ENCODE results near the gene MEAF6. TPM values are rescaled to one million over a fixed set of nuclear protein-coding genes. Genes with fewer than 3 reads are reported as not detected.

Gene MEAF6
- total RNA-seq, 2 donors from 2014 or later = 43.9 to 68.8 TPM

DNA sequence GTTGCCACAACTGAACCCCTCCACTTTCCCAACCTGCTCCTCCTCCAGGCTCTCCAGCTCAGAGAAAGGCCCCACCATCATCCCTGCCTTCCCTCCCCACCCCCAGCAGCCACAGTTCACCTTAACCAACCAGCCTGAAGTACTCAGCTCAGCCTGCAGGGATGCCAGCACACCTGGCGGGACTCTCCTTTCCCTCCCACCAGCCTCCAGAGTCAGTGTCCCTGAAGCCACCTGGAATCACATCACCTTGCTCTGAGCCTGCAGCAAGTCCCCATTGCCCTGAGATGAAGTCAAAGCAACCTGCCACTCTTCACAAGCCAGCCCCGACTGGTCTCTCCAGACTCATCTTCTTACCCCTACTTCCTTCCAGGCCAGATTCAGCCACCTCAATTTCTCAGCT is 66.4 kb downstream of the MEAF6 start:
- DNase-seq (ENCODE audit: low spot score) (no peak), ATAC-seq (ENCODE audit: insufficient number of reproducible peaks, low FRiP score, low read depth) (no peak)
- Histone ChIP-seq H3K4me3 (no peak overlapping the region), H3K36me3 (no peaks in the 10 kb centered on the region), H3K4me1 (ENCODE audit: control insufficient read depth in 1 of 2, low read depth in 2 of 2) (no peaks in the 10 kb centered on the region), H3K27me3 (replicated peaks; ENCODE audit: insufficient read depth) (no peaks in the 10 kb centered on the region), H3K9me3 (no peaks in the 10 kb centered on the region), H3K27ac (no peak overlapping the region)
- TF ChIP-seq, protein P1, sequence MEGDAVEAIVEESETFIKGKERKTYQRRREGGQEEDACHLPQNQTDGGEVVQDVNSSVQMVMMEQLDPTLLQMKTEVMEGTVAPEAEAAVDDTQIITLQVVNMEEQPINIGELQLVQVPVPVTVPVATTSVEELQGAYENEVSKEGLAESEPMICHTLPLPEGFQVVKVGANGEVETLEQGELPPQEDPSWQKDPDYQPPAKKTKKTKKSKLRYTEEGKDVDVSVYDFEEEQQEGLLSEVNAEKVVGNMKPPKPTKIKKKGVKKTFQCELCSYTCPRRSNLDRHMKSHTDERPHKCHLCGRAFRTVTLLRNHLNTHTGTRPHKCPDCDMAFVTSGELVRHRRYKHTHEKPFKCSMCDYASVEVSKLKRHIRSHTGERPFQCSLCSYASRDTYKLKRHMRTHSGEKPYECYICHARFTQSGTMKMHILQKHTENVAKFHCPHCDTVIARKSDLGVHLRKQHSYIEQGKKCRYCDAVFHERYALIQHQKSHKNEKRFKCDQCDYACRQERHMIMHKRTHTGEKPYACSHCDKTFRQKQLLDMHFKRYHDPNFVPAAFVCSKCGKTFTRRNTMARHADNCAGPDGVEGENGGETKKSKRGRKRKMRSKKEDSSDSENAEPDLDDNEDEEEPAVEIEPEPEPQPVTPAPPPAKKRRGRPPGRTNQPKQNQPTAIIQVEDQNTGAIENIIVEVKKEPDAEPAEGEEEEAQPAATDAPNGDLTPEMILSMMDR (IDR thresholded peaks at IDR 0.05) = no peak

DNA sequence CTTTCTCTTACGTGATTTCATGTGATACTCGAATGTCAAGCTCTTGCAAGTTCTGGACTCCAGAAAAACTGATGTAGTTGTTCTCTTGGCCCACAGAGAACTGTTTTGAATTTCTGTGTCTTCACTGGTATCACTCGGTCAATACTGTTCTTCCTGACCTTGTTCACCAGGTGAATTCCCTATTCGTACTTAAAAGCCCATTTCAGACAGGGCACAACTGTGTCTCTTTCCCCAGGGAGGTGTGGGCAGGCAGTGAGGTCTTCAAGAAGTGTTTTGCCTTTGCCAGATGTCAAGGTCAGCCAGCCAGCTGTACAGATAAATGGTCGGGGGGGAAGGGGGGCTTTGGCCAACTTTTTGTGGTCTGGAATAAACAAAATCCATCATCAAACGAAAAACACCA is 67.7 kb downstream of the MEAF6 start:
- ATAC-seq (ENCODE audit: insufficient number of reproducible peaks, low FRiP score, low read depth) (no peak), DNase-seq (ENCODE audit: low spot score) (no peak)
- no peak overlapping the region for H3K27ac ChIP-seq
- H3K4me3 ChIP-seq = no peak overlapping the region
- no peaks in the 10 kb centered on the region for H3K9me3 ChIP-seq
- TF ChIP-seq, protein P1 (IDR thresholded peaks at IDR 0.05) = no peak
- no peaks in the 10 kb centered on the region for H3K4me1 ChIP-seq (ENCODE audit: control insufficient read depth in 1 of 2, low read depth in 2 of 2)
- no peaks in the 10 kb centered on the region for H3K27me3 ChIP-seq (replicated peaks; ENCODE audit: insufficient read depth)
- H3K36me3 ChIP-seq = no peaks in the 10 kb centered on the region

- no peaks in the 10 kb centered on the region for H3K36me3 ChIP-seq
- TF ChIP-seq, protein P1 (IDR thresholded peaks at IDR 0.05) = no peak
- ATAC-seq (ENCODE audit: insufficient number of reproducible peaks, low FRiP score, low read depth) (no peak), DNase-seq (ENCODE audit: low spot score) (no peak)
- no peak overlapping the region for H3K4me3 ChIP-seq
- H3K4me1 ChIP-seq (ENCODE audit: control insufficient read depth in 1 of 2, low read depth in 2 of 2) = no peaks in the 10 kb centered on the region
- H3K27ac ChIP-seq = no peak overlapping the region
- H3K9me3 ChIP-seq = no peaks in the 10 kb centered on the region
- no peaks in the 10 kb centered on the region for H3K27me3 ChIP-seq (replicated peaks; ENCODE audit: insufficient read depth)
Observed at GRCh38 chr1:37442644-37443043, 71.9 kb downstream of the MEAF6 start.

Other genes with a start within 250 kb of the MEAF6 start
- 10 to 100 TPM; 22.1 to 32.4 TPM for gene ZC3H12A, start 40.2 kb downstream of the MEAF6 start, total RNA-seq
- 10 to 100 TPM; 12.3 to 26.2 TPM for gene SNIP1, start 39.5 kb upstream of the MEAF6 start, total RNA-seq
- 1 to 10 TPM; 2.6 to 6.5 TPM for gene DNALI1, start 42.2 kb upstream of the MEAF6 start, total RNA-seq
- 10 to 100 TPM; 37.0 to 53.6 TPM for gene GNL2, start 81.2 kb upstream of the MEAF6 start, total RNA-seq
- under 1 TPM; 0.42 to 0.95 TPM for gene RSPO1, start 120.1 kb upstream of the MEAF6 start, total RNA-seq
- under 1 TPM; 0.27 to 0.35 TPM for gene CDCA8, start 177.8 kb upstream of the MEAF6 start, total RNA-seq

Measured in thoracic aorta (tissue), 2 donors.